PC-9 (cell line): ENCODE results near the gene OGDHL. TPM values are rescaled to one million over a fixed set of nuclear protein-coding genes. Genes with fewer than 3 reads are reported as not detected.

Experiments
- BruUV-seq: library from RNA; stranded (reverse); fragments of 400-500 nt; replicated peaks from 2 replicates; lab custom pipeline; 2021; lab: Mats Ljungman, UMichigan
- CTCF ChIA-PET: fragments of 300-600 bp; sonication (Branson Sonifier 250); formaldehyde crosslinking; loops from one replicate; lab custom pipeline; 2022; ENCODE audit warnings: antibody characterized with exemption; lab: Charles Lee
- POLR2A ChIA-PET: fragments of 300-600 bp; sonication (Branson Sonifier 250); formaldehyde crosslinking; loops from one replicate; lab custom pipeline; 2022; ENCODE audit warnings: antibody characterized with exemption; ENCODE audit not compliant: unreplicated experiment; lab: Charles Lee
- DNase-seq, 2 experiments: peaks; one replicate each; pipeline versions ENCODE4 v3.0.0 to v3.0.0-alpha.2; 2015 to 2022; ENCODE audit warnings: mixed read lengths in 1 of 2
- H2AFZ ChIP-seq: fragments of 200-600 bp; sonication (generic); 2 replicates; pipeline ENCODE4 v1.8.1; 2017; ENCODE audit warnings: antibody characterized with exemption
- H3F3A ChIP-seq: fragments of 200-600 bp; sonication (generic); 2 replicates; pipeline ENCODE4 v1.8.1; 2017; ENCODE audit warnings: antibody characterized with exemption, mild to moderate bottlenecking, low read depth; ENCODE audit not compliant: insufficient read depth
- H3K27ac ChIP-seq: fragments of 200-600 bp; sonication (generic); 2 replicates; pipeline ENCODE4 v1.6.1; 2016; ENCODE audit warnings: mixed run types
- H3K27me3 ChIP-seq: fragments of 200-600 bp; sonication (generic); 2 replicates; pipeline ENCODE4 v1.6.1; 2016; ENCODE audit warnings: low read depth, mixed run types; ENCODE audit not compliant: insufficient read depth
- H3K36me3 ChIP-seq: fragments of 200-600 bp; sonication (generic); 2 replicates; pipeline ENCODE4 v1.6.1; 2016; ENCODE audit warnings: low read depth, mixed run types
- H3K4me1 ChIP-seq: fragments of 200-600 bp; sonication (generic); replicated peaks from 2 replicates; pipeline ENCODE4 v1.6.1; 2016; ENCODE audit warnings: mixed run types; ENCODE audit not compliant: insufficient read depth
- H3K4me2 ChIP-seq: fragments of 200-600 bp; sonication (generic); 2 replicates; pipeline ENCODE4 v1.6.1; 2017; ENCODE audit warnings: mixed run types
- H3K4me3 ChIP-seq: fragments of 200-600 bp; sonication (generic); 2 replicates; pipeline ENCODE4 v1.6.1; 2016; ENCODE audit warnings: mixed run types
- H3K79me2 ChIP-seq: fragments of 200-600 bp; sonication (generic); 2 replicates; pipeline ENCODE4 v1.6.1; 2017; ENCODE audit warnings: low read depth, mixed run types
- H3K9me2 ChIP-seq: fragments of 200-600 bp; sonication (generic); 2 replicates; pipeline ENCODE4 v1.8.1; 2017; ENCODE audit warnings: mild to moderate bottlenecking; ENCODE audit not compliant: insufficient read depth
- H3K9me3 ChIP-seq: fragments of 200-600 bp; sonication (generic); 2 replicates; pipeline ENCODE4 v1.8.1; 2016; ENCODE audit warnings: low read depth; ENCODE audit not compliant: insufficient read depth
- H4K20me1 ChIP-seq: fragments of 200-600 bp; sonication (generic); 2 replicates; pipeline ENCODE4 v1.8.1; 2017; ENCODE audit not compliant: insufficient read depth
- EZH2 ChIP-seq: fragments of 200-600 bp; sonication (generic); IDR thresholded peaks from 2 replicates; pipeline ENCODE4 v1.8.0; 2017; ENCODE audit warnings: antibody characterized with exemption, low read depth
- intact Hi-C: fragments of 100-400 bp; cut with micrococcal nuclease; formaldehyde crosslinking; loops from one replicate; pipeline ENCODE4 v1.10.0; 2022; ENCODE audit not compliant: unreplicated experiment
- total RNA-seq: library from RNA; stranded (reverse); gene quantifications from 2 replicates; pipeline ENCODE4 v1.2.3, GENCODE V29; 2021
- TF ChIP-seq, protein P1 (sequence below): fragments of 200-600 bp; sonication (generic); conservative IDR thresholded peaks from 2 replicates; pipeline ENCODE4 v1.6.1; 2017; ENCODE audit warnings: mixed run types, antibody characterized with exemption, mild to moderate bottlenecking, moderate library complexity

OGDHL gene
- total RNA-seq, 1 experiment from 2014 or later, result not detected

DNA sequence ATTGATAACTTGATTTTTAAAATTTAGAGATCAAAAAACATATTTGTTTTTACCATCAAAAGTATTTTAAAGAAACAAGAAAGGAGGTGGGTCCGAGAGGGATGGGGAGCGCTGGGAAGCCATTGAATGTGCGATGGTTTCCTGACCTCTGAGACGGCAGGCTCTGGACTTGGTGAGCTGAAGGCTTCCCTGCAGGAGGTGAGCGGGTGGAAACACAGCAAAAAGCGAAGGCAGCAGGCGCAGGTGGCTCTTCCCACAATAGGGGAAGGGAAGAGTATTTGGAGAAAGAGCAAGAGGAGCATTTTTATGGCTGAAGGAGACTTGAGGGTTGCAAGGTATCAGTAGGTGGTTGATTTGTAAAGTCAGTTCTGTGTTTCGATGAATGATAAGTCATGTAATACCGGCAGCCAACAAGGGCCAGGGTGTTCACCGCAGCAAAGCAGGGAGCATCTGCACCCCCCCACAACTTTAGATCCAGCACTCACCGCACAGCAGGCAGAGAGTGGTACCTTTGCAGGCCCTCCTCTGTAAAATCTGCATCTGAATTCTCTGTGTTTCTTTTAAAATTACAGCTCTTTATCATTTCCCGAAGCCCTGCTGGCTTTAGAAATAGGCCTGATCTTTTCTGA lies 72.1 kb downstream of the OGDHL start:
- Histone ChIP-seq H4K20me1 (no peaks in the 10 kb centered on the region), H3K4me3 (no peak overlapping the region), H3K9me3 (peaks cover 19% of the 10 kb centered on the region), H3K27ac (no peak overlapping the region), H3K4me2 (no peak overlapping the region), H3F3A (no peaks in the 10 kb centered on the region), H3K79me2 (no peaks in the 10 kb centered on the region), H3K27me3 (peaks cover 11% of the 10 kb centered on the region; the same call in 1 of the 2 replicates), H3K36me3 (no peaks in the 10 kb centered on the region), H2AFZ (no peak overlapping the region), H3K4me1 (no peaks in the 10 kb centered on the region), H3K9me2 (no peaks in the 10 kb centered on the region)
- no TSS peak for BruUV-seq
- CTCF ChIA-PET, result no interaction called here
- TF ChIP-seq, protein P1, sequence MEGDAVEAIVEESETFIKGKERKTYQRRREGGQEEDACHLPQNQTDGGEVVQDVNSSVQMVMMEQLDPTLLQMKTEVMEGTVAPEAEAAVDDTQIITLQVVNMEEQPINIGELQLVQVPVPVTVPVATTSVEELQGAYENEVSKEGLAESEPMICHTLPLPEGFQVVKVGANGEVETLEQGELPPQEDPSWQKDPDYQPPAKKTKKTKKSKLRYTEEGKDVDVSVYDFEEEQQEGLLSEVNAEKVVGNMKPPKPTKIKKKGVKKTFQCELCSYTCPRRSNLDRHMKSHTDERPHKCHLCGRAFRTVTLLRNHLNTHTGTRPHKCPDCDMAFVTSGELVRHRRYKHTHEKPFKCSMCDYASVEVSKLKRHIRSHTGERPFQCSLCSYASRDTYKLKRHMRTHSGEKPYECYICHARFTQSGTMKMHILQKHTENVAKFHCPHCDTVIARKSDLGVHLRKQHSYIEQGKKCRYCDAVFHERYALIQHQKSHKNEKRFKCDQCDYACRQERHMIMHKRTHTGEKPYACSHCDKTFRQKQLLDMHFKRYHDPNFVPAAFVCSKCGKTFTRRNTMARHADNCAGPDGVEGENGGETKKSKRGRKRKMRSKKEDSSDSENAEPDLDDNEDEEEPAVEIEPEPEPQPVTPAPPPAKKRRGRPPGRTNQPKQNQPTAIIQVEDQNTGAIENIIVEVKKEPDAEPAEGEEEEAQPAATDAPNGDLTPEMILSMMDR, result no peak
- no peak for TF ChIP-seq EZH2
- DNase-seq, result no peak
- POLR2A ChIA-PET, result no interaction called here
- intact Hi-C loops, result no loop called here

DNA sequence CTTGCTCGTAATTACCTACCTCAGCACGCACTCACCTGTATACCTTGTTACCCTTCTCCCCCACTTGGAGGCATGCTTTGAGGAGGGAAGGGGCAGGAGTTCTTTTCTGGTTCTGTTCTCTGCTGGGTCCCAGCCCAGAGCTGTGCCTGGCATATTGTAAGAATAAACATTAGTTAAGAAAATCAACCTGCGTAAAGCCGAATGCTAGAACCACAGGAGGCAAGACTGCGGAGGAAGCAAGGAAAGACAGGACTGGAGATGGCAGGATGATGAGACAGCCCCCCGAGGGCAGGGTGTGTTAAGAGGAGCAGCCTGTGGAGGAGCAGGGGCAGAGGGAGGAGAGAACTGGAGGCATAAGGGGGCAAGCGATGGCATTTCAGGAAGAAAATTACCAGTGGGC lies 73.2 kb downstream of the OGDHL start:
- Histone ChIP-seq H3K27me3 (peaks cover 3% of the 10 kb centered on the region; the same call in 1 of the 2 replicates), H3K36me3 (no peaks in the 10 kb centered on the region), H3K4me2 (no peak overlapping the region), H3K79me2 (no peaks in the 10 kb centered on the region), H3K4me1 (no peaks in the 10 kb centered on the region), H3K4me3 (no peak overlapping the region), H3F3A (no peaks in the 10 kb centered on the region), H3K27ac (no peak overlapping the region), H2AFZ (no peak overlapping the region), H3K9me2 (no peaks in the 10 kb centered on the region), H3K9me3 (peaks cover 19% of the 10 kb centered on the region), H4K20me1 (no peaks in the 10 kb centered on the region)
- TF ChIP-seq, protein P1, result no peak
- TF ChIP-seq EZH2, result no peak
- intact Hi-C loops, result no loop called here
- no peak for DNase-seq
- BruUV-seq, result no TSS peak
- CTCF ChIA-PET, result no interaction called here
- POLR2A ChIA-PET, result no interaction called here

DNA sequence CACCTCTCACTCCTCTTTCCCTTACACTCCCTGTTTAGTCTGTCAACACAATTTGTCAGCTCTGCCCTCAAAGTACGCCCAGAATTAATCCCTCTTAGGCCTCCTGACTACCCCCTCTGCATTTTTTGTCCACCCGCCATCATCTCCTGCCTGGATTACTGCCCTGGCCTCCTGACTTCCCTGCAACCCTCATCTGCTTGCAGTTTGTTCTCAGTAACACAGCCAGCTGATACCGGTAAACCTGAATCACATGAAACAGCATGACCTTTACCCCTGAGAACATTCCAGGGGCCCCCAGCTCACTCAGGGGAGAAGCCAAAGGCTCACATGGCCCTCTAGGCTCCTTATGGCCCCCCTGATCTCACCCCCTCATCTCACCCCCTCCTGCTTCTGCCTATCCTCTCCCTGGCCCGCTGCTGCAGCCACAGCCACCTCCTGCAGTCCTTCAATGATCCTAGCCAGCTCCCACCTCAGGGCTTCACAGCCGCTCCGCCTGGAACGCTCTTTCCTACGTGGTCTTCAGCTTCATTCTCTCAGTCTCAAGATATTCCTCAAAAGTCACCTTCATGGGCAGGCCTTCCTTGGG lies 73.8 kb downstream of the OGDHL start:
- H3K9me3 ChIP-seq, result peaks cover 19% of the 10 kb centered on the region
- no peak overlapping the region for H2AFZ ChIP-seq
- no peaks in the 10 kb centered on the region for H3K4me1 ChIP-seq
- no peak overlapping the region for H3K27ac ChIP-seq
- DNase-seq, result no peak
- H3K4me3 ChIP-seq, result no peak overlapping the region
- H3K27me3 ChIP-seq, result peaks cover 3% of the 10 kb centered on the region; the same call in 1 of the 2 replicates
- CTCF ChIA-PET, result no interaction called here
- H3K36me3 ChIP-seq, result no peaks in the 10 kb centered on the region
- intact Hi-C loops, result no loop called here
- no TSS peak for BruUV-seq
- H3K9me2 ChIP-seq, result no peaks in the 10 kb centered on the region
- POLR2A ChIA-PET, result no interaction called here
- no peak overlapping the region for H3K4me2 ChIP-seq
- TF ChIP-seq, protein P1, result no peak
- TF ChIP-seq EZH2, result no peak
- H3K79me2 ChIP-seq, result no peaks in the 10 kb centered on the region
- no peaks in the 10 kb centered on the region for H3F3A ChIP-seq
- H4K20me1 ChIP-seq, result no peaks in the 10 kb centered on the region
